ENCODE measurements around the gene DENND4C. TPM values are rescaled to one million over a fixed set of nuclear protein-coding genes. Genes with fewer than 3 reads are reported as not detected.

Gene DENND4C
- total RNA-seq, 1 experiment from 2014 or later, result 26.6 TPM

- Histone ChIP-seq H4K91ac (ENCODE audit: insufficient read length, low read depth, low read length) (no peak overlapping the region), H2BK12ac (ENCODE audit: insufficient read length, low read depth, low read length) (no peak overlapping the region), H3K79me2 (ENCODE audit: insufficient read depth, low read length) (no peaks in the 10 kb centered on the region), H3K18ac (ENCODE audit: insufficient read length, low read depth, low read length) (no peak overlapping the region), H2AFZ (ENCODE audit: low read length) (no peak overlapping the region), H4K5ac (ENCODE audit: insufficient read length, low read depth, low read length) (no peak overlapping the region), H3K23ac (ENCODE audit: insufficient read length, low read depth, low read length) (no peak overlapping the region), H4K8ac (replicated peaks; ENCODE audit: insufficient read length, low read depth, low read length) (no peak overlapping the region), H3K79me1 (ENCODE audit: insufficient read depth, low read depth, low read length, poor library complexity, severe bottlenecking) (no peaks in the 10 kb centered on the region), H3T11ph (ENCODE audit: low read length) (no peak overlapping the region), H4K20me1 (ENCODE audit: control insufficient read depth, insufficient read depth, insufficient read length) (no peaks in the 10 kb centered on the region), H3K4ac (ENCODE audit: low read depth, low read length) (no peak overlapping the region), H3K14ac (ENCODE audit: insufficient read depth, low read length) (no peak overlapping the region), H3K9me3 (ENCODE audit: control insufficient read depth, low read depth, low read length) (no peaks in the 10 kb centered on the region), H3K56ac (ENCODE audit: insufficient read length, low read depth, low read length) (no peak overlapping the region), H2AK5ac (ENCODE audit: insufficient read length, low read length) (no peak overlapping the region), H3K23me2 (ENCODE audit: insufficient read length, low read depth, low read length, poor library complexity, severe bottlenecking) (no peaks in the 10 kb centered on the region), H3K9ac (ENCODE audit: extremely low read depth, insufficient read length, low read length) (no peak overlapping the region), H2BK15ac (ENCODE audit: low read depth, low read length) (no peak overlapping the region), H2BK120ac (ENCODE audit: low read depth, low read length, poor library complexity, severe bottlenecking) (no peak overlapping the region), H3K4me1 (ENCODE audit: insufficient read depth, low read length) (no peaks in the 10 kb centered on the region), H3K27me3 (ENCODE audit: insufficient read depth, low read length) (no peaks in the 10 kb centered on the region), H2BK20ac (ENCODE audit: low read depth, low read length, poor library complexity, severe bottlenecking) (no peak overlapping the region), H2BK5ac (ENCODE audit: insufficient read length, low read length) (no peak overlapping the region), H3K27ac (ENCODE audit: insufficient read length, low read depth, low read length) (no peak overlapping the region), H3K4me2 (ENCODE audit: insufficient read depth, insufficient read length, low read length) (no peak overlapping the region)
- peaks cover 0 to 25% (median 23%) of the 10 kb centered on the region in 3 experiments; a peak in 5 of 7 replicates for H3K36me3 Mint-ChIP-seq (ENCODE audit: insufficient read depth in 1 of 3, low read depth in 3 of 3)
- H3K4me1 Mint-ChIP-seq, result no peaks in the 10 kb centered on the region
- TF ChIP-seq CTCF (conservative IDR thresholded peaks at IDR 0.05), result no peak
- no peak overlapping the region for H3K27ac Mint-ChIP-seq
- H3K27me3 Mint-ChIP-seq (ENCODE audit: low read depth), result no peaks in the 10 kb centered on the region
- no peak for DNase-seq
- no peaks in the 10 kb centered on the region for H3K9me3 Mint-ChIP-seq
- H3K4me3 Mint-ChIP-seq, result no peak overlapping the region
- WGBS (ENCODE audit: extremely low coverage, insufficient read length, low lambda C conversion rate), result no CpG with 5 or more reads among the region's 4 CpGs
Measured at GRCh38 chr9:19294219-19294618, 63.7 kb downstream of the DENND4C start.

Measured in H9 (cell line).